ENCODE data around the gene FAM124A.

GRCh38 chr13:51249255-51249654 is 27.1 kb downstream of the FAM124A start:
- no peak for TF ChIP-seq CTCF (IDR thresholded peaks at IDR 0.05)
- no peak for TF ChIP-seq EP300 (IDR thresholded peaks at IDR 0.05)

Data from ovary (tissue), 3 donors.